GM12864 (cell line): ENCODE data around the gene DNMT3A.
A peak's percentile ranks its signal among the peaks of the same experiment; 100 is the strongest.

Experiments used
- DNase-seq: peaks from one replicate; pipeline ENCODE4 v3.0.0-alpha.2; 2011; ENCODE audit warnings: low read depth
- H3K4me3 ChIP-seq: 2 replicates; pipeline ENCODE4 v1.5.1; 2011; ENCODE audit warnings: mild to moderate bottlenecking, low read depth, low read length, control low read depth
- CTCF ChIP-seq: IDR thresholded peaks from 2 replicates; pipeline ENCODE4 v1.5.1; 2011; ENCODE audit warnings: low read depth, mild to moderate bottlenecking, moderate library complexity, low read length, control low read depth, inconsistent platforms; ENCODE audit errors: missing control alignments

DNMT3A gene

GRCh38 chr2:25230948-25231311 is 110.8 kb downstream of the DNMT3A start:
- DNase-seq = no peak
- no peak for TF ChIP-seq CTCF
- no peak overlapping the region for H3K4me3 ChIP-seq

- TF ChIP-seq CTCF = no peak
- no peak overlapping the region for H3K4me3 ChIP-seq
- DNase-seq = no peak
Observed at GRCh38 chr2:25230198-25230947, 111.4 kb downstream of the DNMT3A start.

DNA sequence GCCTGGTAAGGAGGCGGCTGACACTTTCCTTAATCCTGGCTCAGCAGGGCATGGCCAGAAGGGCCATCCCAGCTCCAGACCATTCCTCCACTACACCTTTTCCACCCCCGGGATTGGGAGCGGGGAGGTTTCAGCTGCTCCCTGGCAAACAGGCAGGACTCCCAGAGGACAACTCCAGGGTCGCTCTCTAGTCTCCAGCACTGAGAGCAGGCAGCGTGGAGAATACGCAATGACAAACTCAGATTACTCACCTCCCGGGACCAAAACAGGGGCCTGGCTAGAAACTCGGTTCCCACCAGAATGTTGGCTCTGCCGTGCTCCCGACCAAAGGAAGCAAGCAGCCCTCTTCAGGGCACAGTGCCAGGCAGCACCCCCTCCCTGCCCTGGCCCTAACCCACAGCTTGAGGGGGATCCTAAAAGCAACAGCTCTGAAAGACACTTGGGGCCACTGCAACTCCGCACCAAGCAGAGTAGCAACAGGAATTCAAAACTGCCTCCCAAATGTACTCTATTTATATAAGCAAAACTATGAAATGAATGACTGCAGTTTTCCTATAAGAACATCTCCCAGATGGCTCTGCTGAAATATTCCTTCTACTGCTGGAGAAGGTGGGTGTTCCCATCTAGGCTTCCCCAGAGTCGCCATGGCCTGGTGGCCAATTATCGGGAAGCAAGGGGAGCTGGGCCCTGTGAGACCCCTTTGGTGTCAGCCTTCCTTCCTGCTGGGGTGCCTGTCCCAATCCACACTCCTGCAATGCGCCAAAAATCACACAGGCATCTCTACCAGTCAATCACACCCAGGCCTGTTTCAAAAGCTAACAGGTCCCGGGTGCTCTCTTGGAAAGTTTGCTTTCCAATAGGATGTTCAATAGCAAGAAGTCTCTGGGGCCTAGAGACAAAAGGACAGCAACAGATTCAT is 112.2 kb downstream of the DNMT3A start:
- no peak for TF ChIP-seq CTCF
- H3K4me3 ChIP-seq = no peak overlapping the region
- DNase-seq = no peak

GRCh38 chr2:25228848-25229278 is 112.9 kb downstream of the DNMT3A start:
- peak; percentile 91 for TF ChIP-seq CTCF
- no peak for DNase-seq
- no peak overlapping the region for H3K4me3 ChIP-seq

- no peak overlapping the region for H3K4me3 ChIP-seq
- no peak for DNase-seq
- TF ChIP-seq CTCF = no peak
Observed at GRCh38 chr2:25227576-25227975, 114.1 kb downstream of the DNMT3A start.

DNA sequence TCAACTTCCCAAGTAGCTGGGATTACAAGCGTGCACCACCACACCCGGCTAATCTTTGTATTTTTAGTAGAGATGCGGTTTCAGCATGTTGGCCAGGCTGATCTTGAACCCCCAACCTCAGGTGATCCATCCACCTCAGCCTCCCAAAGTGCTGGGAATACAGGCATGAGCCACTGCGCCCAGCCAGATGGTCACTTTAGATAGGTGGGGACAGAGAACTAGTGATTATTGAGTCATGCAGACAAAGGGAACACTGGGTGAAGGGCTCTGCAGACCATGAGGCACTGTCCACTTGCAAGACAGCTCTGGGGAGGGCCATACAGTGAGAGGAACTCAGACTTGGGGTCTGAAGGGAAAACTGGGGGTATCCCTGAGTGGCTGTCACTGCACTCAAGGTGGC is 114.9 kb downstream of the DNMT3A start:
- no peak for TF ChIP-seq CTCF
- no peak overlapping the region for H3K4me3 ChIP-seq
- no peak for DNase-seq
